ENCODE results near the gene CPA1.
"Not testable (repeated sequence)": the region's sequence is repeated elsewhere in the genome, so short reads cannot be mapped to it uniquely, and the experiment has no call there.

CPA1 gene

DNA sequence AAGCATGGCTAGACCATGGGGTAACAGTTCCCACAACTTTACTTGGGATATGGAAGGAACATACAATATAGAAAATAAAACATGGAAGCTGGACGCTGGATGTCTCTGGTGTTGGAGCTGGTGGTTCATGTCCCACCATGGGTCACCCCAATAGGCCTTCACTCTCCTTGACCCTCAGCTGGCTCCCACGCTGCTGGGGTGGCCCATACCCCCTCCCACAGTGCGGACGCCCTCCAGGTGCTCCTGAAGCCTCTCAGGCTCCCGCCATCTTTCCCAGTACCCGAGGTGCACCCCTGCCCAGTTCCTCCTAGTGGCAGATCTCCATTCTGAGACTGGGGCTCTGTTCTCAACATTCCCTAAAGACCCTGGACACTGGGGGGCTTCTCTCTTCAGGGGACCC, 5.8 kb upstream of the CPA1 start:
- DNase-seq: no peak

DNA sequence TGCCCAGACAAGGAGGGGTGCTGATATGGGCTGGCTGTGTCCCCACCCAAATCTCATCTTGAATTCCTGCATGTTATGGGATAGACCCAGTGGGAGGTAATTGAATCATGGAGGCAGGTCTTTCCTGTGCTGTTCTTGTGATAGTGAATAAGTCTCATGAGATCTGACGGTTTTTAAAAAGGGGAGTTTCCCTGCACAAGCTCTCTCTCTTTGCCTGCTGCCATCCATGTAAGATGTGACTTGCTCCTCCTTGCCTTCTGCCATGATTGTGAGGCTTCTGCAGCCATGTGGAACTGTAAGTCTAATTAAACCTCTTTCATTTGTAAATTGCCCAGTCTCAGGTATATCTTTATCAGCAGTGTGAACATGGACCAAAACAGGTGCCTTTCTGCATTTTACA, 3.8 kb upstream of the CPA1 start:
- not testable (repeated sequence) for DNase-seq

DNA sequence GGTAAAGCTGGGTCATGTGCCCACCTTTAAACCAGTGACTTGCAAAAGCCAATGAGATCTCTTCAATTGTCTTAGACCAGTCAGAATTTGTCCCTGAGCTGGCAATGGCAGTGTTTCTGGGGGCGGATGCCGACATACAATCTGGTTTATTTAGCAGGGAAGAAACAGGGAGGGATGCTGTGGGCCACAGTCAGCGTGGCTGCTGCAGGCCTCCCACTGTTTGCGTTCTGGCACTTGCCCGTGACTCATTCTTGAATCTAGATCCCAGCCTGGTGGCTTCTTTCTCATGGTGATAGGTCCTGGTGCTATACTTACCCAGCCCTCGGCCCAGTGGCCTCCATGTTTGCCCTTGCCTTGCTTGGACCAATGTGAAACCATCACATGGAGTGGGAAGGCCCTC, 3.1 kb upstream of the CPA1 start:
- DNase-seq: no peak

DNA sequence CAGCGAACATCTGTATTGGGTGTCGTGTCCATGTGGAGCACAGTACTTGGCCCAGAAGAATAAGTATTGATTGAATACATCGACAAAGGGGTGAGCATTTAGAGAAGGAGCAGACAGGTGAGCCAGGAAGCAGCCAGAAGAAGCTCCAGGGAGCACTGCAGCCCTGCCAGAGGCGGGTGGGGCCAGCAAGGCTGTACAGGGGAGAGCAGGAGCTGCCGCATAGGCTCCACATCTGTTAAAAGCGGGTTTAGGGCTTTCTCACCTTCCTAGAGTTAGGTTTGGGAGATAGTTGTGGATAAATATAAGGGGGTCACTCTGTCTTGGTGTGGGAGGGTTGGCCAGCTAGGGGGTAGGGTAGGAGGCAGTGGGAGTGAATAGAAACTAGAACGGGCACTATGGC, 1.3 kb upstream of the CPA1 start:
- no peak for DNase-seq

DNA sequence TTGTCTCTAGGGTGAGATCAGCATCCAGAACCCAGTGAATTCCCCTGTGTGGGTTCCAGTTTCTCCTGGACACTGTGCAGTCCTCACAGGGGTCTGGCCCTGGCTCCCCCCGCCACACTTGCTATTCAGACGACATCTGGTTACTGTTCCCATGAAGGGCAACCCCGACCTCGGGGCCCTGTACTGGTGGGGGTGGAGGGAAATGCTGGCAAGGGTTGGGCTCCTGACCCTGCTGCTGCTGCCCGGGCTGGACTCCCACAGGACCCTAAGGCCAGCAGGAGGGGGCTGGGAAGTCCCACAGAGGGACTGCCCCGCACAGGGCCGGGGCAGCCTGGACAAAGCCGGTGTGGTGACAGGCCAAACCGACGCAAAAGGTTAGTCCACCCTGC, 768 bp upstream of the CPA1 start:
- no peak for DNase-seq

DNA sequence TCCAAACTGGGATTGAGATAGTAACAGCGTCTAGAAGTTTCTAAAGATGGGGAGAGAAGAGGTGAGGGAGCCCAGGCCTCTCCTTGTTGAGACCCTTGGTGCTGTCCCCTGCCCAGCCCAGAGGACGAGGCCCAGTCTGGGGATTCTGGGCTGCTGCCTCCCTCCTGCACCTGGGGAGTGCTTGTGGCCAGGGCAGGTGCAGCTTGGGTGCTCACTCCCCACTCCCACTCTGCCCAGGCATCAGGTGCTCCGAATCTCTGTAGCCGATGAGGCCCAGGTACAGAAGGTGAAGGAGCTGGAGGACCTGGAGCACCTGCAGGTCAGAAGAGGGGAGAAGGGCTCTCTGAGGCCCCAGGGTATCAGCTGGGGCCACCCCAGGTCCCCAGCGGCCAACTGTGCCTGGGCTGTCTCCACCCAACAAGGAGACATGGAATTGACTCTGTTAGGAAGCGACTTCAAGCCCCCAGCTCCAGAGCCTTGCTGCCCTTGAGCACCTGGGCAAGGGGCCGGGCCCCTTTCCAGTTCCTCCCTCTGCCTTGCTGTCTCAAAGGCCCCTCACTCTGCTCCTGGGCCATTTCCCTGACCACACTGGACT, 664 bp downstream of the CPA1 start:
- DNase-seq: no peak

DNA sequence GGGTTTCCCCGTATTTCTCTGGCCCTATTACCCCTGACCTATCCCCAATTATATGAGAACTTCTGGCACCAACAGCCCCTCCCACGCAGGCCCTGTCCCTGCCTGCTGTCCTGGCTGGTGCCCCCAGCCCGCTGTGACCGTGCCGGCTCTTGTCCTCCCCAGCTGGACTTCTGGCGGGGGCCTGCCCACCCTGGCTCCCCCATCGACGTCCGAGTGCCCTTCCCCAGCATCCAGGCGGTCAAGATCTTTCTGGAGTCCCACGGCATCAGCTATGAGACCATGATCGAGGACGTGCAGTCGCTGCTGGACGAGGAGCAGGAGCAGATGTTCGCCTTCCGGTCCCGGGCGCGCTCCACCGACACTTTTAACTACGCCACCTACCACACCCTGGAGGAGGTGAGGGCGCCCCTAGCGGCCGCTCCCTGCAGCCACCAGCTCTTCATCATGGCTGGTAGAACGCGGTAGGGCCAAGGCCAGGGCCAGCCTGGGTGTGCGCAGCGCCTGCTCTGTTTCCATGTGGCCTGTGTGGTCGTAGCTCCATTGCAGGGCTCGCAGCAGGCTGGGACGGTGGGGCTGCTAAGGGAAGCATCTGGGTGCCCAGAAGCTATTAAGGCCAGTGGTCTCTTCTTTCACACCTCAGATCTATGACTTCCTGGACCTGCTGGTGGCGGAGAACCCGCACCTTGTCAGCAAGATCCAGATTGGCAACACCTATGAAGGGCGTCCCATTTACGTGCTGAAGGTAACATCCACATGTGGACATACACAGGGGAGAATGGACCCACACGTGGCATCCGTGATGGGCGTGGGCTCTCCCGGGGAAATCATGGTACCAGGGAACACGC, 1.4 kb downstream of the CPA1 start:
- no peak for DNase-seq

DNA sequence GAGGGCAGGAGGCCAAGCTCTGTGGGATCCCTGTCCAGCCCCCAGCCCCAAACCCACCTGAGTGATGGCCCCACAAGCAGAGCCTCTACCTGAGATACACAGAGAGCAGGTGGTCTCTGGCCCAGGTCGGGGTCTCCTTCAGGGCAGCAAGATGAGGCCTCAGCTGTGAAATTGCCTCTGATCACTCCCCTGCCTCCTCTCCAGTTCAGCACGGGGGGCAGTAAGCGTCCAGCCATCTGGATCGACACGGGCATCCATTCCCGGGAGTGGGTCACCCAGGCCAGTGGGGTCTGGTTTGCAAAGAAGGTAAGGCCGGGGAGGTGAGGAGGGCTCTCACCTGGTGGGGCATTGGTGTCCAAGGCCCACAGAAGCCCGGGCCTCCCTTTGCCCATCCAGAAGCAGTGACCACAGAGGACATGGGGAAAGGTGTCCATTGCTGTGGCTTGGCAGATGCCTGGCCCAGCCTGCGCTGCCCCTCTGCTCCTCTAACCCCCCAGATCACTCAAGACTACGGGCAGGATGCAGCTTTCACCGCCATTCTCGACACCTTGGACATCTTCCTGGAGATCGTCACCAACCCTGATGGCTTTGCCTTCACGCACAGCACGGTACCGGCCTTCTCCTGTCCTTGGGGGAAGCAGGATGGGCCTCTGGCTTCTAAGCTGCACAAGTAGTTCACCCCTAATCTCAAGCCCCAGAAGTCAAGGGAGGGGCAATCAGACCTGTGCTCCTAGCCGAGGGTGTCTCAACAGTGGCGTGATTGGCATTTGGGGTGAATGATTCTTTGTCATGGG, 3.1 kb downstream of the CPA1 start:
- DNase-seq: no peak

DNA sequence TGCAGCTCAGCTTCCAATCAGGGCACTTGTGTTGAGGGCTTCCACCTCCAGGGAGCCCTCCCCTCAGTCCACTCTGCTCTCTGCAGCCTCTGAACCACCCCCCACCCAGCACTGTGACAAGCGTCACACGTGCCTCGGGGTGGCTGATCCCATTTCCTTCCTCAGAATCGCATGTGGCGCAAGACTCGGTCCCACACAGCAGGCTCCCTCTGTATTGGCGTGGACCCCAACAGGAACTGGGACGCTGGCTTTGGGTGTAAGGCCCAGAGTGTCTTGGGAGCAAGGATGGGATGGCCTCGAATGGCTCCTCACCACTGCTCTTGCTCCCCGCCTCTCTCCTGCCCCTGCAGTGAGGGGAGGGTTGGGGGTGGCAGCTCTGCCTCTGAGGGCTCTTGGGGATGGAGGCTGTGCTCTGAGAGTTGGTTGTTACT, 4.1 kb downstream of the CPA1 start:
- DNase-seq: no peak

DNA sequence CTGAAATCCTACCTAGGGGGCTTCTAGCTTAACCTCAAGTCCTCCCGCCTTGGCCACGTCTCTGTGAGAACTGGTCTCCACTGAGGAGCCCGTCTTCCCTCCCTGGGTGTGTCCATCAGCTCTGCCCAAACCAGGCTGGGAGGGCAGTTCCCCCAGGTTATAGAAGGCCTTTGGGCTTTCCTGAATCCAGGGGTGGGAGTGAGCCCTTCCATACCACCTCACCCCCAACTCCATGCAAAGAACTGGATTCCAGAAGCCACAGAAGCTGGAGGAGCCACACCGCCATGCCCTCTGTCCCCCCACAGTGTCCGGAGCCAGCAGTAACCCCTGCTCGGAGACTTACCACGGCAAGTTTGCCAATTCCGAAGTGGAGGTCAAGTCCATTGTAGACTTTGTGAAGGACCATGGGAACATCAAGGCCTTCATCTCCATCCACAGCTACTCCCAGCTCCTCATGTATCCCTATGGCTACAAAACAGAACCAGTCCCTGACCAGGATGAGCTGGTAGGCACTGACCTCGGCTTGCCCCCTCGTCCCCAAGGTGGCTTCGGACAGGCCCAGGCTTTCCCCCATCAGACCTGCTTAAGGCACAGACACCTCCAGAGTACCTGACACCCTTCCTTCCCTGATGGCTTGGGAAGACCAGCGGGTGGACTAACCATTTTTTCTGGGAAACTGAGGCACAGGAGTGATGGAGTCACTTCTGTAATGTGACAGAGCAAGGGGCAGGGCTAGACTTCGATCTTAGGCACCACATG, 4.7 kb downstream of the CPA1 start:
- no peak for DNase-seq

DNA sequence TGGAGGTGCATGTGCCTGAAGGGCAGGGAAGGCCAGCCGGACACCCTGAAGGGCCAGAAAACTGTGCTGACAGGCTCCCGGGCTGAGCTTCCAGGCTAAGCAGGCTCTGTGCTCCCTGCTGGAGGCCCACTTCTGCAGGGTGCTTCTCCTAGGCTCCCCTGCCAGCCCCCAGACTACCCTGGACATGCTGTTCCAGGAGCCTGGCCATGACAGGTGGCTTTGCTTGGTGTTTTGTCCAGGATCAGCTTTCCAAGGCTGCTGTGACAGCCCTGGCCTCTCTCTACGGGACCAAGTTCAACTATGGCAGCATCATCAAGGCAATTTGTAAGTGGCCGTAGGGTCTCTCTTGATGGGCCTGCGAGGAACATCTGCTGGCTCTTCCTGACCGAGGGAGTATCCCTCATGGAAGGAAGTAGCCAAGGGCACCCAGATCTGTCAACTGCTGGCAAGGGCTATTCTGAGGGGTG, 5.3 kb downstream of the CPA1 start:
- DNase-seq: no peak

DNA sequence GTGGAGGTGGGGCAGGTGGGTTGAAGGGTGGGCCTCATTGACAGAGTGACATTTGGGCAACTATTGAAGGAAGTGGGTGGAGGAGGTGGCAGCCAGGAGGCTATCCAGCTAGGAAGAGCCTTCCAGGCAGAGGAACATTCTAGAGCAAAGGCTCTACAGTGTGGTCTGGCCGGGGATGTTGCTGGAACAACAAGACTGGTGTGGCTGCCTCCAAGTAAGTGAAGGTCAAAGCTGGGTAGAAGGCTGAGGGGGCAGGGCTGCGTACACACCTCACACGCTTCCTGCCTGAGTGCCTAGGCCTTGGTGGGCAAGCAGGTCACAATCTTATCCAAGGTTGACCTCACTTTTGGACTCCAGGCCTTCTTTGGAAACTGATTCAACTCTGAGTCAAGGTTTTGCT, 6.6 kb downstream of the CPA1 start:
- no peak for DNase-seq

DNA sequence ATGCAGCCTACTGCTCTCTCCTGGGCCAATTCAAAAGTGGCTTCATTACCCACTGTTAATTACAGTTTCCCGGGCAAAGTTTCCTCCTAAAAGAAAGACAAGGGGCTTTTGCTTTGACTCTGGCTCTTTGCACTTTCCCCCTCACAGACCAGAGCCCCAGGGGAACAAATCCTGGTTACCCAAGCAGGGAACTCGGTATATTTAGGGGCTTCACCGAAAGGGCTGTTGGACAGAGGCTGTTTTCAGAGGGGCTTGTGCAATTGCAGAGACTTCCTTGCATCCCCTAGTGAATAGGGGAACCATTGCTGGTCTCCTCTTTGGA, 7.0 kb downstream of the CPA1 start:
- no peak for DNase-seq

DNA sequence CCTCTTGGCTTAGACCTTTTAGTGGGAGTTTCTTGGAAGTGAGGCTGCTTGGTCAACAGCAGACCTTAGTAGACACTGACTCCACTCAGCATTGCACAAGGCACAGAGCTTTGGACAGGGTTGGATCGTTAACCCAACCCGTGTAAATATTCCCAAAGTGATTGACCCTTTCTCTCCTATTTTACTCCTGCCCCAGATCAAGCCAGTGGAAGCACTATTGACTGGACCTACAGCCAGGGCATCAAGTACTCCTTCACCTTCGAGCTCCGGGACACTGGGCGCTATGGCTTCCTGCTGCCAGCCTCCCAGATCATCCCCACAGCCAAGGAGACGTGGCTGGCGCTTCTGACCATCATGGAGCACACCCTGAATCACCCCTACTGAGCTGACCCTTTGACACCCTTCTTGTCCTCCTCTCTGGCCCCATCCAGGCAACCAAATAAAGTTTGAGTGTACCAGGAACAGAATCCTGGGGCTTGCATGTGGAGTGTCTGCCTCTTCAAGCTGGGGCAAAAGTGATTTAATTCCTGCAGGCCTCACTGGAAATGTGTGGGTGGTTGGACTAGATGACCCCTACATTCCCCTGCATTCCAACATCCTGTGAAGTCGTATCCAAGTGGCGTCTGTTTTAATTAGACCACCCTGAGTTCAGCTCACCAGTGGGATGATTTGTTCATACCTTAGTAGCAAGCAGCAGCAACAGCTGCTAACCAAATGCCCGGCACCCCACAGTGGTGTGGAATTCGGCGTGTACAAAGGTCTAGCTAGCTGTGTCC, 7.5 kb downstream of the CPA1 start:
- no peak for DNase-seq

DNA sequence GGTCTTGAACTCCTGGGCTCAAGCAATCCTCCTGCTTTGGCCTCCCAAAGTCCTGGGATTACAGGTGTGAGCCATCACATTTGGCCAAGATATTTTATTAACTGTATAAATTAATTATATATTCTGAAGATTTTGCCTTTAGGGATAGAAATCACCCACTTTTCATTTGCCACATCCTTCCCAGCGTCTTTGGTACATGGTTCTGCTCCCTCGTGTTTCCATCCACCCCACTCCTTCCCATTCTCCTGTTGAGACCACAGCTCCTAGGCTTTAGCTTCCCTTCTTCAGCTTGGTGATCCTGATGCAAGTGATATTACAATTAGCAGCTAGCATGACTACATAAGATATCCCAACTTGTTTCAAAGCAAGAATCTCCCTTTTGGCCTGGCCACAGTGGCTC, 8.4 kb downstream of the CPA1 start:
- no peak for DNase-seq

DNA sequence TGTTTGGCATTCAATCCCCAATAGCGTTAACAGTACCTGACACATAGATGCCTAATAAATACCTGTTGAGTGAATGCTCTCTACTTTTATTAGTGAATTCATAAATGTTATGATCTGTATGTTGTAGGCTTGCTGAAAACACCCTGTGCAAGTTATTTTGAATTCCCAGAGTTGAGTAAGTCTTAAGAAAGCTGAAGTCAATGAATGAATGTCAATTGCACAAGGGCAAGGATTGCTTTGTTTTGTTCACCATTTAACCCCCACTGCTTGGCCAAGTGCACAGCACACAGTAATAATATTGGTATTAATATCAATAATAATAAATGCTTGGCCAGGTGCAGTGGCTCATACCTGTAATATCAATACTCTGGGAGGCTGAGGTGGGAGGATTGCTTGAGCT, 10.2 kb downstream of the CPA1 start:
- DNase-seq: no peak

DNA sequence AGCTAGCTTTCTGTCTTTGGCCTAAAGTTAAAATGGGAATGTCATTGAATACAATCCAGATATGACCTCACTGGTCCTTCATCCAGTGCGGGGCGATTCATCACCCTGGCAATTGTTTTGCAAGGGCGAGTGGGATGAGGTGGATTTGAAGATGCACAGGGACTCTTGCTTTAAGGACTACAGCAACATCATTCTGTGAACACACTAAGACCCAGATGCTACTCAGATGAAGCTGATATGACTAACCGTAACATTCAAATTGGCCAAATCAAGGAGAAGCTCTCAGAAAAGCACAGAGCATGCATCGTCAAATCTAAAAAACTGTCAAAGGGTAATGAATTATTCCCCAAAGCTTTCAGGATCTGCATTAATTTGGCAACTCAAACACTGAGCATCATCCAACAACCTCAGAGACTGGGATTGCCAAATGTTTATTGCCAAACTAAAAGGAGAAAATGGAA, 12.8 kb downstream of the CPA1 start:
- DNase-seq: no peak

DNA sequence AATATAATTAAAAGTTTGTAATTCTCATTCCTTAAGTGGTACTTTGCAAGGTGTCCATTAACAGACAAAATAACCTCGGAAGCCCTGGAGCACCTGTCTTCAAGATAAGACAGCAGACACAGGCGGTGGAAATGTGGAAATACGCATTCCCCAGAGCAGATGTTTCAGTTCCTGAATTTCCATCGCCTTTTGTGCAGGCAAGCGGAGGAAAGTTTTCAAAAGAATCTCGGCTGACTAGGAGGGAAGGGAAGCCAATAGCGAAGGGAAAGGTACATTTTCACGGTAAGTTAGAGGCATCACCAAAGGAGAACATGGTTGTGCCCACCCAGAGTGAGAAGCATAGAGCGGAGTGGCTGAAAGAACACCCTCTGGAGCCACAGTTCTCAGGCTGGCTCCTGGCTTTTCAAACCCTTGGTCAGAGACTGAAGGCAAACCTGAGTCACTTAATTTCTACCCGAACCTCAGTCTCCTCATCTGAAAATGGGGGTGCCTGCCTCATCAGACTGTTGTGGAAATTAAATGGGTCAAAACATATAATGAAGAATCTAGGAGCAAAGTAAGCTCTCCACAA, 13.6 kb downstream of the CPA1 start:
- no peak for DNase-seq

DNA sequence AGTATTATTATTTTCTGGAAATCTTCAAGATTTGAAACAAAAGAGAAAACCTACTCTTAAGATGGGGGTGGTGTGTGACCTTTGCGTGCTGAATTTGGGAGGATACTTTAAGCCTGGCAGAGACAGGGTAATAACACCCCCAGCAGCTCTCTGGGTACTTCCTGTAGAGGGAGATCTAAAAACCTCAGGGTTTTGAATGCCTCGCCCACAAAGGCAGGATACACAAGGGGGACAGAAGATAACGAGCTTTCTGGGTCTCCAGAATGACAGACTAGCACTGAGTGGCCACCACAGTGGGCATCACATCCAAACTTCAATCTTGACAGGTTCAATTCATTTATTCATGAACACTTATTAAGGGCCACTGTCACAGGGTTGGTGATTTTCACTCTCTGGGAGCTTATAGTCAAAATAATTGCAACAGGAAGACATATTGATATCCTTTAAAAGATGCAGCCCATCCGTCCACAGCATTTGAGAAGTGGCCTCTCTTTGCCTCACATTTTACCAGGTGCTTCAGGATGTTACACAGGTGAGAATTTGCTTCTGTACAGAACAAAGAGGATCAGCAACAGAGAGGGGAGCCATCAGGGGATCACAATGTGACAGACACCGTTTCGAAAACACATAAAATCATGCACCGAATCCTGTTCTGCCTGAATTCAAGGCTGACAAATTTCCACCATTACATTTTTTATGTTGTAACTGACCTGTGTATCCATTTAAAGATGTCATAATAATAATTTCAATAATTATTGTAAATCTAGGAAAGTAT, 14.3 kb downstream of the CPA1 start:
- peak; percentile 26 for DNase-seq

DNA sequence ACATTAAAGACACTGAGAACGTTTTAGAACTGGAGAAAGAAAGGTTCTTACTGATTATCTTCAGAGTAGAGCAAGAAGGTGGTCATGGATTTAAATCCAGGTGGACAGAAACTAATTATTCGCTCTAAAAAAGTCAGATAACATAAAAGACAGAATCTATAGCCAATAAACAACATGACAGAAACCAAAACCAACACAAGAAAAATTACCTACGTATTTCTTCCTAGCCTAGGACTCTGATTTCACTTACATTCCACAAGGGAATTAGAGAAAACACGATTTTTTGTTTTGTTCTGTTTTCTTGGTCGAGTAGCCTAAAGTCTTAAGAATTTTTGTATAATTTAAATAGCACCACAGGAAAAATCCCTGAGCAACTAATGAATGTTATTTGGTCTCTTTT, 15.1 kb downstream of the CPA1 start:
- DNase-seq: no peak

DNA sequence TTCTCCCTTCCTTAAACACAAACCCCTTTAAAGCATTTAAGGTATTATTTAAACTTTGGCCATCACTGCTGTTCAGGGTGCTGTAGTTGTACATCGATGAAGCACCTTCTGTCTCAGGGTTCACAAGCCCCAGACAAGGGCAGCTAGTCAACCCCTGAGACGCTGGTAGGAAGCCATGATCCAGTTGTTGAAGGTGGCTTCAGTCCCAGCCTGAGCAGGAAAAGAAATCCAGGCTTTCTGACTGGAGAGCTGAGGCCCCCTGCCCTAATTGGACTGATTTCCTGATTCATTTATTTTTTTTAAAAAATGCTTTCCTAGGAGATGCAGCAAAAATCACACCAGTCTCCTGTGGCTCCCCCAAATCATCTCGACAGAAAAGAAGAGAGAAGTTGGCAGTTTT, 15.8 kb downstream of the CPA1 start:
- no peak for DNase-seq
